ENCODE data around the gene PAH. TPM values are rescaled to one million over a fixed set of nuclear protein-coding genes. Genes with fewer than 3 reads are reported as not detected.

The PAH gene
- total RNA-seq, 1 experiment from 2014 or later, result not detected

- BruUV-seq (replicated peaks), result no TSS peak
- Mint-ChIP-seq H3K4me1 (ENCODE audit: insufficient read depth, unreplicated experiment) (peaks cover 9% of the 10 kb centered on the region), H3K27me3 (ENCODE audit: insufficient read depth, unreplicated experiment) (peaks cover 26% of the 10 kb centered on the region), H3K27ac (ENCODE audit: low read depth, unreplicated experiment) (no peak overlapping the region), H3K4me3 (ENCODE audit: unreplicated experiment) (no peak overlapping the region), H3K36me3 (ENCODE audit: insufficient read depth, unreplicated experiment) (no peaks in the 10 kb centered on the region), H3K9me3 (ENCODE audit: unreplicated experiment) (no peaks in the 10 kb centered on the region)
- intact Hi-C loops (cut with micrococcal nuclease), result loop anchor here (5.0 to 10.0 kb wide), 2 partner anchors 880 to 1042 kb away; no protein-coding TSS in a partner anchor
- TF ChIP-seq CTCF (IDR thresholded peaks at IDR 0.05; ENCODE audit: unreplicated experiment), result peak; percentile 58
- peak; percentile 48 for DNase-seq (ENCODE audit: unreplicated experiment)
- ChIA-PET CTCF (interaction anchor here (0.5 to 2.4 kb wide), 35 partner anchors 9 to 1288 kb away, joined by 3 to 21 read pairs (median 4); no protein-coding TSS in a partner anchor), POLR2A (no interaction called here)
These were observed 100.1 kb downstream of the PAH start for GRCh38 chr12:102816816-102817434.

- intact Hi-C loops (cut with micrococcal nuclease), result loop anchor here (5.0 to 10.0 kb wide), 4 partner anchors 62 to 1040 kb away; no protein-coding TSS in a partner anchor
- Mint-ChIP-seq H3K27ac (ENCODE audit: low read depth, unreplicated experiment) (no peak overlapping the region), H3K4me1 (ENCODE audit: insufficient read depth, unreplicated experiment) (peaks cover 10% of the 10 kb centered on the region), H3K27me3 (ENCODE audit: insufficient read depth, unreplicated experiment) (peaks cover 31% of the 10 kb centered on the region), H3K9me3 (ENCODE audit: unreplicated experiment) (no peaks in the 10 kb centered on the region), H3K36me3 (ENCODE audit: insufficient read depth, unreplicated experiment) (no peaks in the 10 kb centered on the region), H3K4me3 (ENCODE audit: unreplicated experiment) (no peak overlapping the region)
- no TSS peak for BruUV-seq (replicated peaks)
- TF ChIP-seq CTCF (IDR thresholded peaks at IDR 0.05; ENCODE audit: unreplicated experiment), result no peak
- no peak for DNase-seq (ENCODE audit: unreplicated experiment)
- ChIA-PET POLR2A (no interaction called here), CTCF (interaction anchor here (0.6 to 1.3 kb wide), 3 partner anchors 69 to 1041 kb away, joined by 3 to 4 read pairs (median 4); no protein-coding TSS in a partner anchor)
These were observed 102.2 kb downstream of the PAH start for GRCh38 chr12:102814691-102815367.

- CTCF ChIA-PET, result interaction anchor here (0.6 to 1.5 kb wide), 4 partner anchors 9 to 38 kb away, joined by 3 to 7 read pairs (median 4); no protein-coding TSS in a partner anchor
- no peak overlapping the region for H3K27ac Mint-ChIP-seq (ENCODE audit: low read depth, unreplicated experiment)
- intact Hi-C loops (cut with micrococcal nuclease), result loop anchor here (5.0 to 10.0 kb wide), 3 partner anchors 65 to 1038 kb away; no protein-coding TSS in a partner anchor
These were observed 104.7 kb downstream of the PAH start for GRCh38 chr12:102812344-102812743.

More at GRCh38 chr12:102812344-102812743, 104.7 kb downstream of the PAH start:
- no TSS peak for BruUV-seq (replicated peaks)
- POLR2A ChIA-PET, result no interaction called here
- Mint-ChIP-seq H3K4me1 (ENCODE audit: insufficient read depth, unreplicated experiment) (peaks cover 10% of the 10 kb centered on the region), H3K4me3 (ENCODE audit: unreplicated experiment) (no peak overlapping the region), H3K36me3 (ENCODE audit: insufficient read depth, unreplicated experiment) (no peaks in the 10 kb centered on the region), H3K27me3 (ENCODE audit: insufficient read depth, unreplicated experiment) (peaks cover 31% of the 10 kb centered on the region), H3K9me3 (ENCODE audit: unreplicated experiment) (no peaks in the 10 kb centered on the region)
- DNase-seq (ENCODE audit: unreplicated experiment), result no peak
- TF ChIP-seq CTCF (IDR thresholded peaks at IDR 0.05; ENCODE audit: unreplicated experiment), result no peak
